ENCODE measurements around the gene HBA1.

The HBA1 gene

GRCh38 chr16:142405-142967, 34.0 kb upstream of the HBA1 start:
- H3K4me3 ChIP-seq (ENCODE audit: control insufficient read depth, low read depth, low read length) = no peak overlapping the region
- no peak for DNase-seq (ENCODE audit: low read depth)
- TF ChIP-seq, protein P1, sequence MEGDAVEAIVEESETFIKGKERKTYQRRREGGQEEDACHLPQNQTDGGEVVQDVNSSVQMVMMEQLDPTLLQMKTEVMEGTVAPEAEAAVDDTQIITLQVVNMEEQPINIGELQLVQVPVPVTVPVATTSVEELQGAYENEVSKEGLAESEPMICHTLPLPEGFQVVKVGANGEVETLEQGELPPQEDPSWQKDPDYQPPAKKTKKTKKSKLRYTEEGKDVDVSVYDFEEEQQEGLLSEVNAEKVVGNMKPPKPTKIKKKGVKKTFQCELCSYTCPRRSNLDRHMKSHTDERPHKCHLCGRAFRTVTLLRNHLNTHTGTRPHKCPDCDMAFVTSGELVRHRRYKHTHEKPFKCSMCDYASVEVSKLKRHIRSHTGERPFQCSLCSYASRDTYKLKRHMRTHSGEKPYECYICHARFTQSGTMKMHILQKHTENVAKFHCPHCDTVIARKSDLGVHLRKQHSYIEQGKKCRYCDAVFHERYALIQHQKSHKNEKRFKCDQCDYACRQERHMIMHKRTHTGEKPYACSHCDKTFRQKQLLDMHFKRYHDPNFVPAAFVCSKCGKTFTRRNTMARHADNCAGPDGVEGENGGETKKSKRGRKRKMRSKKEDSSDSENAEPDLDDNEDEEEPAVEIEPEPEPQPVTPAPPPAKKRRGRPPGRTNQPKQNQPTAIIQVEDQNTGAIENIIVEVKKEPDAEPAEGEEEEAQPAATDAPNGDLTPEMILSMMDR (conservative IDR thresholded peaks at IDR 0.05; ENCODE audit: control insufficient read depth, insufficient read depth, low read depth, low read length) = no peak

DNA sequence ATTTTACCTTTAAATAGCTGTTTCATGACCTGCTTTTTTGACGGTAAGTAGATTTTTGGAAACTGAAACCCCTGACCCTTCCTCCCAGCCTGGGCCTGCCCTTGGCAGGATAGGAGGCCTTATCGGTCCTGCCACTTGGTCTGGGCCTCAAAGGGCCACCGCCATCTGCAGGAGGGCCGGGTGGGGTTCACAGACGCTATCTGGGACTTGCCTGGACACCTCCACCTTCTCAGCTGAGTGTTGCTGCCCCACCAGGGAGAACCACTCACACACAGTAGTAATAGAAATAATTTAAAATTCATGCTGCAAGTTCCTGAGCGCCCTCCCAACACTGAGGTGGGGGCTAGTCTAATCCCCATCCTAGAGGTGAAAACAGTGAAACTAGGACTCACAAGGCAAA, 33.4 kb upstream of the HBA1 start:
- no peak for DNase-seq (ENCODE audit: low read depth)
- H3K4me3 ChIP-seq (ENCODE audit: control insufficient read depth, low read depth, low read length) = no peak overlapping the region
- TF ChIP-seq, protein P1 (conservative IDR thresholded peaks at IDR 0.05; ENCODE audit: control insufficient read depth, insufficient read depth, low read depth, low read length) = no peak

- H3K4me3 ChIP-seq (ENCODE audit: control insufficient read depth, low read depth, low read length) = no peak overlapping the region
- DNase-seq (ENCODE audit: low read depth) = no peak
- TF ChIP-seq, protein P1 (conservative IDR thresholded peaks at IDR 0.05; ENCODE audit: control insufficient read depth, insufficient read depth, low read depth, low read length) = no peak
Measured at GRCh38 chr16:143456-143855, 33.0 kb upstream of the HBA1 start.

GRCh38 chr16:144797-145252, 31.7 kb upstream of the HBA1 start:
- no peak for DNase-seq (ENCODE audit: low read depth)
- no peak overlapping the region for H3K4me3 ChIP-seq (ENCODE audit: control insufficient read depth, low read depth, low read length)
- TF ChIP-seq, protein P1 (conservative IDR thresholded peaks at IDR 0.05; ENCODE audit: control insufficient read depth, insufficient read depth, low read depth, low read length) = no peak

GRCh38 chr16:146646-147045, 29.8 kb upstream of the HBA1 start:
- H3K4me3 ChIP-seq (ENCODE audit: control insufficient read depth, low read depth, low read length) = no peak overlapping the region
- no peak for DNase-seq (ENCODE audit: low read depth)
- TF ChIP-seq, protein P1 (conservative IDR thresholded peaks at IDR 0.05; ENCODE audit: control insufficient read depth, insufficient read depth, low read depth, low read length) = no peak

GRCh38 chr16:149024-149660, 27.3 kb upstream of the HBA1 start:
- DNase-seq (ENCODE audit: low read depth) = peak; percentile 21
- H3K4me3 ChIP-seq (ENCODE audit: control insufficient read depth, low read depth, low read length) = no peak overlapping the region
- TF ChIP-seq, protein P1 (conservative IDR thresholded peaks at IDR 0.05; ENCODE audit: control insufficient read depth, insufficient read depth, low read depth, low read length) = no peak

Data from fibroblast of mammary gland (primary cell).